A549 (cell line): ENCODE measurements around the gene PRPSAP1.

ENCODE experiments used
- BCL3 ChIP-seq: fragments of >200 bp; sonication (Bioruptor Twin); formaldehyde crosslinking; IDR thresholded peaks from 3 replicates; pipeline ENCODE4 v1.6.1; 2016
- CTCF ChIP-seq: fragments of >200 bp; sonication (Bioruptor Twin); formaldehyde crosslinking; IDR thresholded peaks from 3 replicates; pipeline ENCODE4 v1.5.1; 2016
- EP300 ChIP-seq, 2 experiments: fragments of >200 bp; sonication (Bioruptor Twin); formaldehyde crosslinking; IDR thresholded peaks; 2 replicates in 1 of 2; 3 replicates in 1 of 2; pipeline ENCODE4 v1.6.1; 2016 to 2017
- HDAC2 ChIP-seq: fragments of 200-600 bp; sonication (generic); IDR thresholded peaks from 2 replicates; pipeline ENCODE4 v1.6.1; 2016
- HOXA7 ChIP-seq: fragments of 250-450 bp; sonication (Bioruptor Pico); IDR thresholded peaks from 2 replicates; pipeline ENCODE4 v1.5.0; 2020; ENCODE audit warnings: mild to moderate bottlenecking, moderate library complexity
- HOXB13 ChIP-seq: fragments of 250-450 bp; sonication (Bioruptor Pico); IDR thresholded peaks from 2 replicates; pipeline ENCODE4 v1.5.0; 2020; ENCODE audit warnings: low read depth, mild to moderate bottlenecking, moderate library complexity
- MYC ChIP-seq: IDR thresholded peaks from 2 replicates; pipeline ENCODE4 v1.6.1; 2012; ENCODE audit warnings: mild to moderate bottlenecking, inconsistent platforms, low read length, improper control_type of control experiment, borderline replicate concordance
- NR3C1 ChIP-seq: fragments of >200 bp; sonication (Bioruptor Twin); formaldehyde crosslinking; IDR thresholded peaks from 3 replicates; pipeline ENCODE4 v1.6.1; 2017
- PHF8 ChIP-seq: fragments of 200-600 bp; sonication (generic); IDR thresholded peaks from 2 replicates; pipeline ENCODE4 v1.6.1; 2016; ENCODE audit warnings: low read depth, mild to moderate bottlenecking, antibody characterized with exemption, moderate library complexity, borderline replicate concordance
- POLR2A ChIP-seq: IDR thresholded peaks from 2 replicates; pipeline ENCODE4 v1.6.1; 2012; ENCODE audit warnings: mild to moderate bottlenecking, low read length
- RCOR1 ChIP-seq: fragments of 150-350 bp; IDR thresholded peaks from 2 replicates; pipeline ENCODE4 v1.6.1; 2014; ENCODE audit warnings: antibody characterized with exemption, low read length, low read depth
- REST ChIP-seq: fragments of 200-600 bp; sonication (generic); IDR thresholded peaks from 2 replicates; pipeline ENCODE4 v1.6.1; 2016; ENCODE audit warnings: antibody characterized with exemption, mild to moderate bottlenecking, moderate library complexity

GRCh38 chr17:76312735-76313134 is 41.0 kb downstream of the PRPSAP1 start:
- TF ChIP-seq POLR2A (no peak), CTCF (no peak), RCOR1 (no peak), NR3C1 (no peak), MYC (no peak), HOXA7 (CRISPR knock-in tag) (no peak), EP300 (IDR thresholded peaks at IDR 0.05) (no peak), PHF8 (no peak), REST (no peak), HDAC2 (no peak), HOXB13 (CRISPR knock-in tag) (no peak), BCL3 (no peak)
